KBM-7 (cell line): ENCODE data around the gene CSF1.

Experiments used
- DNase-seq: peaks from one replicate; pipeline ENCODE4 v3.0.0-alpha.2; 2015
- in situ Hi-C: fragments of 300-500 bp; cut with MboI; formaldehyde crosslinking; loops from 2 replicates; pipeline ENCODE4 v1.14.3; 2020; ENCODE audit warnings: low sequenced_read_pairs, low pct_unique_long_range_greater_than_20kb, mixed read lengths

The CSF1 gene

DNA sequence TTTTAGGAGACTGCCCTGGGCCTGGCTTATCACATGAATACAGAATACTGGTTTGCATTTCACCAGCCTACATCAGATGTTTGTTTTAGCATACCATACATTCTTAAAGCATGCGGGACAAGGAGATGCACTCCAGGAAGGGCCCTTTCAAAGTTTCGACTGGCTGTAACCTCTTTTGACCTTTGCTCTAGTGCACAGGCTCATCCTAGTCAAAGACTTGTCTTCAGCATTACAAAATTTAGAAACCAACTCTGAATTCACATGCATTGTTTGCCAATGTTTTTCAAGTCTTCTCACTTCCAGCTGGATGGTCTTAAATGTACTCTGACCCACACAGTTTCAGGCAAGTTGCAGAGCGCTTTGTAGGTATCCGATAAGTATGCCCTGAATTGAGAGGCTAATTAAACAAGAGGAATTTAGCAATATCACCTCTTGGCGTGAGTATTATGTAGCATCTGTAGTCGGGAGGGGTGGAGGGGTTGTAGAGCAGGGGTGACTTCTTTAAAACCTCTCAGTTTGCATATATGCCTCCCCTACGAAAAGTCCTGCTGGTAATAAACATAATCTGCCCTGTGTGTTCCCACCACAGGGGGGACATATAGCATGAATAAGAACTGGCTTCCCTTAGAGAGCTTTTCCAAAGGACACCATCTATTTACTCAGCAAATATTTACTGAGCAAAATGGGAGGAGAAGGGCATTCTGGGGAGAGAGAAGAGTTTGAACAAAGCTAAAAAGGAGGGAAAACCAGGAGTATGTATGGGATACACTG is 49.5 kb downstream of the CSF1 start:
- no peak for DNase-seq
- in situ Hi-C loops = no loop called here

DNA sequence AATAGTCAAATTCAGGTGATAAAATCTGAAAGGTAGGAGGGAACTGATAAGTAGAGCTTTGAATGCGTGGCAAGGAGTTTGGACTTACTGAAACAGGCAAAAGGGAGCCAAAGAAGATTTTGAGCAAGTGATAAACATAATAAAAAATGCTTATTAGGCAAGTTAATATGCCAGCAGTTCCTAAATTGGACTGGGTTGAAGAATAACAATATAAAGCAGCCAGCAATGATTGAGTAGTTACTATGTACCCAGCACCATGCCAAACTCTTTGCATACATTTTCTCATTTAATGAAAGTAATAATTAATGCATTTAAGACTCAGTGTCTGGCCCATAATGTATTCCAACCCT is 50.1 kb downstream of the CSF1 start:
- in situ Hi-C loops = no loop called here
- DNase-seq = no peak

DNA sequence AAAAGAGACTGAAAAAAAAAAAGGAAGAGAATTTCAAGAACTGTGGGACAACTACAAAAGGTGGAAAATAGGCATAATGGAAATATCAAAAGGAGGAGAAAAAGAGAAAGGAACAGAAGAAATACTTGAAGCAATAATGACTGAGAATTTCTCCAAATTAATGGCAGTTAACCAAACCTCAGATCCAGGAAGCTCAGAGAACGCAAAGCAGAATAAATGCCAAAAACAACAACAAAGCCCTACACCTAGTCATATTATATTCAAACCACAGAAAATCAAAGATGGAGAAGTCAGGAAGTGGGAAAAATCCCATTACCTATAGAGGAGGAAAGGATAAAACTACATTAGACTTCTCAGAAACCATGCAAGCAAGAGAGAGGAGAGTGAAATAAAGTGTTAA is 53.2 kb downstream of the CSF1 start:
- DNase-seq = no peak
- in situ Hi-C loops = no loop called here

DNA sequence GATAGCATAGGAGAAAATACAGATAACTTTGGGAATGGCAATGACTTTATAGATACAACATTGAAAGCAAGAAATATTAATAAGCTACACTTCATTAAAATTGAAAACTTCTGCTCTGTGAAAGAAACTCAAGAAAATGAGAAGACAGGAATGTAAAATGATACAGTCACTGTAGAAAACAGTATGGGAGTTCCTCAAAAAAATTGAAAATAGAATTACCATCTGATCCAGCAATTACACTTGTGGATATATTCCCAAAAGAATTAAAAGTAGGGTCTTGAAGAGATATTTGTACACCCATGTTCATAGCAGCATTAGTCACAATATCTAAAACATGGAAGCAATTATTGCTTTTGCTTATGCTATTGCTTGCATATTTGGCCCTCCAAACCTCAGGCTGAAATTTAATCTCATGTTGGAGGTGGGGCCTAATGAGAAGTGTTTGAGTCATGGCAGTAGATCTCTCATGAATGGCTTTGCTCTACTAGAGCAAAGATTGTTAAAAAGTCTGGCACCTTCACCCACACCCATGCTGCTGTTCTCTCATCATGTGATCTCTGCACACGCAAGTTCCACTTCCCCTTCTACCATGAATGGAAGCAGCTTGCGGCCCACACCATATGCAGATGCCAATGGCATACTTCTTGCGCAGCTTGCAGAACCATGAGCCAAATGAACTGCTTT is 58.6 kb downstream of the CSF1 start:
- DNase-seq = no peak

DNA sequence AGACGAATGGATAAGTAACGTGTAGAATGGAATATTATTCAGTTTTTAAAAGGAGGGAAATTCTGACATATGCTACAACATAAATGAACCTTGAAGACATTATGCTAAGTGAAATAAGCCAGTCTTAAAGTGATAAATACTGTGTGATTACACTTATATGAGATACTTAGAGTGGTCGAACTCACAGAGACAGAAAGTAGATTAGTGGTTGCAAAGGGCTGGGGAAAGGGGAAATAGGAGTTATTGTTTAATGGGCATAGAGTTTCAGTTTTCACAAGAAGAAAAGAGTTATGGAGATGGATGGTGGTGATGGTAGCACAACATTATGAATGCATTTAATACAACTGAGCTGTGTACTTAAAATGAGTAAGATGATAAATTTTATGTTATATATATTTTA is 59.3 kb downstream of the CSF1 start:
- DNase-seq = no peak
- in situ Hi-C loops = no loop called here

More for the DNA sequence above, 58.6 kb downstream of the CSF1 start:
- in situ Hi-C loops = no loop called here

DNA sequence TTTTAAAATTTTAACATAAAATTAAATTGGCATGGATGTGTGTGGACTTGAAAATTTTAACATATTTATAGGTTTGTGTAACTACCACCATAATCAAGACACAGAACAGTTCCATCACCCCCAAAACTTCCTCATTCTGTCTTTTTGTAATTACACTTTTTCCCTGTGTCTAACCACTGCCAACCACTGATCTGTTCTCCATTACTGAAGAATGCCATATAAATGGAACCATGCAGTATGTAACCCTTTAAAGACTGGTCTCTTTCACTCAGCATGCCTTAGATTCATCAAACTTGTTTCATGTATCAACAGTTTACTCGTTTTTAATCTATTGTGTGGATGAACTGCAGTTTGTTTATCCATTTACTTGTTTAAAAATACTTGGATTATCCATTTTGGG is 60.9 kb downstream of the CSF1 start:
- in situ Hi-C loops = no loop called here
- DNase-seq = peak; percentile 31

DNA sequence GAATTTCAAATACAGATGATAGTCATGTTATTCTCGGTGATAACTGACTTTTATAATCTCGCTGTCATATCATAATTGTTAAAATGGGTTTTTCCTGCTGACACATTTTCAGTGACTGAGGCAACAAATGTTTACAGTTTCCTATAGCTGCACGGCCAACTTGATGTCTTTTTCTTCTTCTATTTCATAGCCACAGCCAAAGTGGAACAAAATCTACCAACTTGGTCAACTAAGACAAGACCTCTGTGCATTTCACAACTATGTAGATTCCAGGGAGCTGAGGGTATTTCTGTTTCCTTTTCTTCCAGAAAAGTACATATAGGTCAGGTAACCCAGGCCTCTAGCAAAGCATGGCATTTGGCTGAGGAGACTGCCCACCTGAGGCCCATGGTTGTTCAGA is 63.5 kb downstream of the CSF1 start:
- in situ Hi-C loops = no loop called here

DNA sequence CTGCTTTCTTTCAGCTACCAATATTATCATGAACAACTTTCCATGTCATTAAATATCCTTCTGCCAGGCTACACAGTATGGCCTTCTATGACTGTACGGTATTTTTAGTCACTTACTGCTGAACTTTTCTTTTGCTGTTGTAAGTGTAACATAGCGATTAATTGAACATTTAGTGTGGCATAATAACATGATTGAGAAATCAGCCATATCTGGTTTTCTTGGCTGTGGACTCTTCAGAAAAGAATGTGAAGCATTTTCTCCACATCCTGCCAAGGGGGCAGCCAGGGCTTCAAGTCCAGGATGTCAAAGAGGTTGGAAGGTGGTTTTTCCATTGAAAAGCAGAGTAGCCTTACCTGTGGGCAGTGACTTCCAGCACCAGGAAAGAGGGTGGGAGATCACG is 65.1 kb downstream of the CSF1 start:
- DNase-seq = no peak
- in situ Hi-C loops = loop anchor here (25.0 kb wide), 2 partner anchors 338 to 438 kb away; partner anchors contain the start of genes GNAI3 and GPR61

More for the DNA sequence above, 63.5 kb downstream of the CSF1 start:
- DNase-seq = no peak

DNA sequence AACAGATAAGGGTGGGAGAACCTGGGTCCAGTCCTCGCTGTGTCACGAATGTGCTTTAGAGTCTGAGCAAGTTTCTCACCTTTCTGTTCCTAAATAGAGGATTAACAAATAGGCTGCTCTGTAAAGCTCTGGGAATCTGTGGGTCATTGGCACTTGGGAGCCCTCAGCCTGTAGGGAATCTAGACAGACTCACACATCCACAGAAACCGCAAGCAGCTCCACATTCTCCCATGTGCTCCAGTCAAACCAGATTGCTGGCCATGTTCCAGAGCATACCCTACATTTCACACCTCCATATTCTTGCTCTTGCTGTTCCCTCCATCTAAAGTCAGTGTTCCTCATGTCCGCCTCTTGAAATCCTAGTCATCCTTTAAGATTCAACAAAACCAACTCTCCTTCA is 66.1 kb downstream of the CSF1 start:
- in situ Hi-C loops = loop anchor here (25.0 kb wide), 2 partner anchors 339 to 439 kb away; partner anchors contain the start of genes GNAI3 and GPR61
- DNase-seq = no peak

DNA sequence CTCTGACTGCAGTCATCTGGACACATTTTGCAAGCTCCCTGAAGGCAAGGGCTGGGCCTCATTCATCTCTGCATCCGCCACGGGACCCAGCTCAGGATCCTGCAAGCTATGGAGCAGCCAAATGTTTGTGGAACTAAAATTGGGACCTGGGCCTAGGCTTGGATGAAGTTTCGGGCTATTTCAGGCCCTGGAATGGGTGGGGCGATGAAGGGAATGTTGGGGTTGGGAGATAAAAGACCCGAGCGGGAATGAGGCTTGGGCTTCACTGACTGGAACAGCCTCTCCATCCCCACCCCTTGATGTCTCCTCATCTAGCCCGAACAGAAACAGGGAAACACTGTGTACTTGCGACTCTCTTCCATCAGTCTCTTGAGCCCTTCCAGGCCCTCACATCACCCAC is 66.6 kb downstream of the CSF1 start:
- DNase-seq = no peak
- in situ Hi-C loops = loop anchor here (25.0 kb wide), 2 partner anchors 340 to 440 kb away; partner anchors contain the start of genes GNAI3 and GPR61

DNA sequence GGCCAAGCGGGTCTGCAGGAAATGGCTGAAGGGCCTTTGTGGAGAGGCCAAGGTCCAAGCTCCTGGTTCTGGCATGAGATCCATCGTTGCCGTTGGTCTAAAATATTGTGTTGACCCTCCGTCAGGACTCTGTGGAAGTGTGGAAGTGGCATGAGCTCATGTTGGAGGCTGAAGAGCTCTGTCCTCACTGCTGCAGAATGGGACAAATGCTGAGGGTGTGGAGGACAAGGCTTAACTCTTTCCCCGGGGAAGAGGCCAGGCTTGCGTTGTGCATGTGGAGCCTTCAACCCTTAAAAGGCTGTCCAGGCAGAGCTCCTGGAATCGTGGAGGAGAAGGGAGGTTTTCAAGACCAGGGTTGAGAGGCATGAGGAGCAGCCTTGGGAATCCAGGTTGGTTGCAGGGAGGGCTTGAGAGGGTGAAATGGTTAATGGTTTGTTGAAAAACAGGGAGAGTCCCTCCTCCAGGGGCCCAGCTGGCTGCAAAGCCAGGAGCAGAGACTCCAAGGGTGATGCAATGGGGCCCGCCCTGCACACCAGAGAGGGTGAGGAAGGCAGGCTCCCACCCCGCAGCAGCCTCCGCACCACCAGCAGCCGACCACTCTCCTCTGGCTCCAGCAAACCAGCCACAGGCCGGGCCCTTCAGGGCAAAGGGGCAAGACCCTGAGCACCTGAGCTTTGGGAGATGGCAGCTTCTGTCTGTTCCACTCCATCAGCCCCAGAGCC is 67.2 kb downstream of the CSF1 start:
- no peak for DNase-seq
- in situ Hi-C loops = loop anchor here (25.0 kb wide), 2 partner anchors 341 to 441 kb away; partner anchors contain the start of genes GNAI3 and GPR61

DNA sequence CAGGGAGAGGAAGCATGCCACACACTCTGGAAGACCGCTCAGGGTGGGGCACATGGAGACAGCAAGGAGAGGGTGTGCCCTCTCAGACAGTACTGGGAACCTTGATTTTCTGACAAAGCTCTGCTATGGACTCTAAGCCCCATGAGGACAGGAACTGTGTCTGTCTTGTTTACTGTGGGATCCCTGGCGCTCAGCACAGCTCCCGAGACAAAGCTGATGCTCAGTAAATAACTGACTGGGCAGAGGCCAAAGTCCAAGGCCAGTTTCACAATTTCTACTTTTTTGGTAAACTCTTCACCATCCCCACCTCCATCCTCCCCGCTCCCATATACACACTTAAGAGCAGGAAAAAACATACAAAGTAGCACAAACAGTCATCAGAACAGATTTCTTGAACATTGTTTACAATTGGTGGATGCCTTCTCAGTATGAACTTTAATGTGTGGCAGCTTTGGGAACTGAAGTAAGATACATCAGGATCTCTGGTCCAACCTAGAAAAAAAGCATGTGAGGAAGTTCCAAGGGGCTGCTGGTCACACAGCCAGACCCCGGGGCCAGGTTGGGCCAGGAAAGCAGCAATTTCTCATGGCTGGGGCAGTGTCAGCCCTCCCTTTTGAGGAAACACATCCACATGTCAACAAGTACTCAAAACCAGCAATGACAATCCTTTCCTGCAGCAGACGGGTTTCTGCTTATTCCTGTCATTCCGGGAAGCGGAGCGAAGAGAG is 68.3 kb downstream of the CSF1 start:
- in situ Hi-C loops = loop anchor here (25.0 kb wide), 2 partner anchors 342 to 442 kb away; partner anchors contain the start of genes GNAI3 and GPR61
- no peak for DNase-seq

DNA sequence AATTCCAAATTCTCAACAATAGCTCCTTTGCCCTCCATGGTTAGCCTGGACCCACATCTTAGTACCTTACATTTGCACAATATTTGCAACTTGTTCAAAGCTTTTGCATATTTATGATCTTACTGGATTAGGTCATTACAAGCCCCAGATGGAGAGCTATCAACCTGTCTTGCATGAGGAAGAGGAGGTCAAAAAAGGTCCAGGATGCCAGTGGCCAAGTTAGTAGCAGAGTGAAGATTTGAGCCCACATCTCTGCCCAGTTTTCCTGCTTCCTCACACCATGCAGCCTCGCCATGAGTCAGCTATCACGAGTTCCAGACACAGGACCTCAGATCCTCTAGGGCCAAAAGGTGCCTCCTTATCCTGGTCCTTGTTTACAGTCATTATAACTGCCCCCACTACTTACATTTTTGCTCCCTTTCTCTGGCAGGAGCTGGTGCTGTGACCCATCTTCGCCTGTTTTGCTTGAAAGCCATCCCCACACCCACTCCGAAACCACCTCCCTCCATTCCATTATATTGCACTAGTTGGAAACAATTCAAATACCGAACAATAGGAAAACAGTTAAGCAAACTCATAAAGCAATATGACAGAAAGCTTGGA is 68.9 kb downstream of the CSF1 start:
- in situ Hi-C loops = loop anchor here (10.0 to 25.0 kb wide), 3 partner anchors 205 to 442 kb away; partner anchors contain the start of genes GNAI3 and GPR61

More for the DNA sequence above, 68.9 kb downstream of the CSF1 start:
- no peak for DNase-seq
